Kidney epithelial cell (primary cell): ENCODE measurements around the gene MSL1. TPM values are rescaled to one million over a fixed set of nuclear protein-coding genes. Genes with fewer than 3 reads are reported as not detected.

Source experiments
- DNase-seq: peaks from one replicate; pipeline ENCODE4 v3.0.0-alpha.2; 2010; ENCODE audit warnings: low read depth
- H3K27me3 ChIP-seq: 2 replicates; pipeline ENCODE4 v1.6.0; 2011; ENCODE audit warnings: low read length; ENCODE audit not compliant: control insufficient read depth, insufficient read depth
- H3K36me3 ChIP-seq: 2 replicates; pipeline ENCODE4 v1.5.1; 2011; ENCODE audit warnings: low read length; ENCODE audit not compliant: control insufficient read depth, insufficient read depth
- H3K4me3 ChIP-seq: 2 replicates; pipeline ENCODE4 v1.5.1; 2011; ENCODE audit warnings: low read depth, mild to moderate bottlenecking, control low read depth, low read length
- CTCF ChIP-seq: IDR thresholded peaks from 2 replicates; pipeline ENCODE4 v1.5.1; 2011; ENCODE audit warnings: mild to moderate bottlenecking, moderate library complexity, low read length, control low read depth, inconsistent platforms; ENCODE audit not compliant: insufficient read depth, poor library complexity, severe bottlenecking
- total RNA-seq: library from RNA; depleted of rRNA; stranded (reverse); fragments of >200 nt; gene quantifications from 2 replicates; pipeline ENCODE4 v1.2.3, GENCODE V29; 2015

Gene MSL1
- total RNA-seq, 1 donor from 2014 or later = 40.6 TPM

- TF ChIP-seq CTCF = no peak
Measured at GRCh38 chr17:40103071-40103661, 18.6 kb upstream of the MSL1 start.

GRCh38 chr17:40103688-40104087, 18.1 kb upstream of the MSL1 start:
- no peaks in the 10 kb centered on the region for H3K36me3 ChIP-seq
- H3K4me3 ChIP-seq = no peak overlapping the region
- H3K27me3 ChIP-seq = no peaks in the 10 kb centered on the region
- TF ChIP-seq CTCF = no peak
- DNase-seq = no peak

More at GRCh38 chr17:40103071-40103661, 18.6 kb upstream of the MSL1 start:
- H3K4me3 ChIP-seq = no peak overlapping the region
- H3K27me3 ChIP-seq = no peaks in the 10 kb centered on the region
- no peak for DNase-seq
- no peaks in the 10 kb centered on the region for H3K36me3 ChIP-seq

- no peak for DNase-seq
- Histone ChIP-seq H3K27me3 (no peaks in the 10 kb centered on the region), H3K4me3 (no peak overlapping the region), H3K36me3 (no peaks in the 10 kb centered on the region)
- no peak for TF ChIP-seq CTCF
Measured at GRCh38 chr17:40104594-40105486, 16.9 kb upstream of the MSL1 start.

GRCh38 chr17:40105861-40106759, 15.7 kb upstream of the MSL1 start:
- Histone ChIP-seq H3K27me3 (no peaks in the 10 kb centered on the region), H3K36me3 (no peaks in the 10 kb centered on the region), H3K4me3 (no peak overlapping the region)
- DNase-seq = no peak
- TF ChIP-seq CTCF = no peak

GRCh38 chr17:40106760-40107521, 14.8 kb upstream of the MSL1 start:
- no peak for TF ChIP-seq CTCF
- Histone ChIP-seq H3K27me3 (no peaks in the 10 kb centered on the region), H3K4me3 (no peak overlapping the region), H3K36me3 (no peaks in the 10 kb centered on the region)
- no peak for DNase-seq
